Kidney epithelial cell (primary cell): ENCODE measurements around the gene TMCC2. TPM values are rescaled to one million over a fixed set of nuclear protein-coding genes. Genes with fewer than 3 reads are reported as not detected.

Experiments used
- DNase-seq: peaks from one replicate; pipeline ENCODE4 v3.0.0-alpha.2; 2010; ENCODE audit warnings: low read depth
- H3K27me3 ChIP-seq: 2 replicates; pipeline ENCODE4 v1.6.0; 2011; ENCODE audit warnings: low read length; ENCODE audit not compliant: control insufficient read depth, insufficient read depth
- H3K36me3 ChIP-seq: 2 replicates; pipeline ENCODE4 v1.5.1; 2011; ENCODE audit warnings: low read length; ENCODE audit not compliant: control insufficient read depth, insufficient read depth
- H3K4me3 ChIP-seq: 2 replicates; pipeline ENCODE4 v1.5.1; 2011; ENCODE audit warnings: low read depth, mild to moderate bottlenecking, control low read depth, low read length
- total RNA-seq: library from RNA; depleted of rRNA; stranded (reverse); fragments of >200 nt; gene quantifications from 2 replicates; pipeline ENCODE4 v1.2.3, GENCODE V29; 2015
- TF ChIP-seq, protein P1 (sequence below): IDR thresholded peaks from 2 replicates; pipeline ENCODE4 v1.5.1; 2011; ENCODE audit warnings: mild to moderate bottlenecking, moderate library complexity, low read length, control low read depth, inconsistent platforms; ENCODE audit not compliant: insufficient read depth, poor library complexity, severe bottlenecking

TMCC2 gene
- total RNA-seq, 1 donor from 2014 or later, result 12.7 TPM

DNA sequence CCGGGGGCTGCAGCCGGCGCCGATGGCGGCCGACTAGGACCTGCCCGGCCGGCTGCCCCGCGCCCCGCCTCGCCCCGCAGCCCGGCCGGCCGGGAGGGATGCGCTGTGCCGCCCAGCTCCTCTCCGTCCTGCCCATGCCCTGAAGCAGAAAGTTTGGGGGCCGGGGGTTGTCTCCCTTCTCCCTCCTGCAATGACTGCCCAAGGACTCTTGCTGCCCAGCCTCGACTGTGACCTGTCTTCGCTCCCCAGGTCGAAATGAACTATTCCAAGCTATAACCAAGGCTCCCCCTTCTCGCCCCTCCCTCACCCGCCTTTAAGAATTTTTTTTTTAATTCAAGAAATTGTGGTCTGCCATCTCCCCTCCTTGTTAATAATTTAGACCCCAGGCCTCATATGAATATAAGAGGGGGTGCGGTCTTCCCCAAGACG, 361 bp downstream of the TMCC2 start:
- DNase-seq, result no peak
- Histone ChIP-seq H3K36me3 (no peaks in the 10 kb centered on the region), H3K4me3 (peak overlapping the region; percentile 65), H3K27me3 (peaks cover 3% of the 10 kb centered on the region)
- TF ChIP-seq, protein P1, sequence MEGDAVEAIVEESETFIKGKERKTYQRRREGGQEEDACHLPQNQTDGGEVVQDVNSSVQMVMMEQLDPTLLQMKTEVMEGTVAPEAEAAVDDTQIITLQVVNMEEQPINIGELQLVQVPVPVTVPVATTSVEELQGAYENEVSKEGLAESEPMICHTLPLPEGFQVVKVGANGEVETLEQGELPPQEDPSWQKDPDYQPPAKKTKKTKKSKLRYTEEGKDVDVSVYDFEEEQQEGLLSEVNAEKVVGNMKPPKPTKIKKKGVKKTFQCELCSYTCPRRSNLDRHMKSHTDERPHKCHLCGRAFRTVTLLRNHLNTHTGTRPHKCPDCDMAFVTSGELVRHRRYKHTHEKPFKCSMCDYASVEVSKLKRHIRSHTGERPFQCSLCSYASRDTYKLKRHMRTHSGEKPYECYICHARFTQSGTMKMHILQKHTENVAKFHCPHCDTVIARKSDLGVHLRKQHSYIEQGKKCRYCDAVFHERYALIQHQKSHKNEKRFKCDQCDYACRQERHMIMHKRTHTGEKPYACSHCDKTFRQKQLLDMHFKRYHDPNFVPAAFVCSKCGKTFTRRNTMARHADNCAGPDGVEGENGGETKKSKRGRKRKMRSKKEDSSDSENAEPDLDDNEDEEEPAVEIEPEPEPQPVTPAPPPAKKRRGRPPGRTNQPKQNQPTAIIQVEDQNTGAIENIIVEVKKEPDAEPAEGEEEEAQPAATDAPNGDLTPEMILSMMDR, result no peak

DNA sequence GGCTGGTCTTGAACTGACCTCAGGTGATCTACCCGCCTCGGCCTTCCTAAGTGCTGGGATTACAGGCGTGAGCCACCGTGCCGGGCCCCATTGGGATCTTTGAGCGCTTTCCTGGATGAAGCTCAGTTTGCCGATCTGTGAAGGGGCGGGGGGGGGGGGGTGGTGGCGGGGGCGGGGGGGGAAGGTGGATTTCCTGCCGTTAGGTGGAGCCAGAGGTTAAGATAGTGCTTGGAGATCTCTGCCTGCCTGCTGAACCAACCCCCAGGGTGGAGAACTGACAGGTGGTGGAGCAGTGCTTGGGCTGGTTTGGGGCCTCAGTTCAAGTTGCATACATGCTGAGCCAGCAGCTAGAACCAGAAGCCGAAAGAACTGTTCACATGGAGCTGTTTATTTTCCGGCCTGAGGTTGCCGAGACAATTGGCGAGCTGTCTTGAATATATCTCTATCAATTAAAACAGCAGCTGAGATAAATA, 1.7 kb downstream of the TMCC2 start:
- DNase-seq, result no peak
- Histone ChIP-seq H3K4me3 (peak overlapping the region; percentile 65), H3K36me3 (no peaks in the 10 kb centered on the region), H3K27me3 (peaks cover 3% of the 10 kb centered on the region)
- TF ChIP-seq, protein P1, result peak; percentile 37

- H3K27me3 ChIP-seq, result peaks cover 3% of the 10 kb centered on the region
These were observed 2.4 kb downstream of the TMCC2 start for GRCh38 chr1:205229916-205230700.

GRCh38 chr1:205230982-205231381, 3.2 kb downstream of the TMCC2 start:
- H3K4me3 ChIP-seq, result no peak overlapping the region
- DNase-seq, result no peak
- TF ChIP-seq, protein P1, result no peak
- H3K27me3 ChIP-seq, result no peaks in the 10 kb centered on the region
- H3K36me3 ChIP-seq, result no peaks in the 10 kb centered on the region

More at GRCh38 chr1:205229916-205230700, 2.4 kb downstream of the TMCC2 start:
- no peak overlapping the region for H3K4me3 ChIP-seq
- TF ChIP-seq, protein P1, result no peak
- no peaks in the 10 kb centered on the region for H3K36me3 ChIP-seq
- no peak for DNase-seq

DNA sequence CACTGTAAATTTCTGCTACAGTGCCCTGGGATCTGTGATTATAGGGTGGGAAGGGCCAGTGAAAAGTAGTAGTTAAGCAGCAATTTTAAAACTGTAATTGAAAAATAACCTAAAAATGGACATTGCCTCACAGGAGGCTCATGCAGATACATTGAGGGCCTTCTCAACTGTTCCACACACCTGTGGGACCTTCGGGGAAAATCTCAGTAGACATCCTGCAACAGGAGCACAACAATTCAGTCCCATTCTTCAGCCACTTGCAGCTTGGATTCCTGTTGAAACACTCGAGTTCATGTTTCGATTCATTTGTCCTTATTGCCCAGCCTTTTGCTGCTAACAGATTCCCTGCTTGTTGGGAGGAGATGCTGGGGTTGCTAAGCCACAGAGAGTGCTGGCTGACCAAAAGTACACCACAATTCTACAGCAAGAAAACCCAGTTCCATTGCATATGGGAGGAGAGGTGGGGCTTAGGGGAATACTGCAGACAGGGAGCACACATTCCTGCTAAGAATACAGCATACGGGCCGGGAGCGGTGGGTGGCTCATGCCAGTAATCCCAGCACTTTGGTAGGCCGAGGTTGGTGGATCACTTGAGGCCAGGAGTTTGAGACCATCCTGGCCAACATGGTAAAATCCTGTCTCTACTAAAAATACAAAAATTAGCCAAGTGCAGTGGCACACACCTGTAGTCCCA, 4.5 kb downstream of the TMCC2 start:
- DNase-seq, result no peak
- Histone ChIP-seq H3K36me3 (no peaks in the 10 kb centered on the region), H3K4me3 (no peak overlapping the region), H3K27me3 (no peaks in the 10 kb centered on the region)
- TF ChIP-seq, protein P1, result no peak
